ENCODE data around the gene RYR2.

RYR2 gene

GRCh38 chr1:237553078-237553477, 511.1 kb downstream of the RYR2 start:
- TF ChIP-seq, protein P1, sequence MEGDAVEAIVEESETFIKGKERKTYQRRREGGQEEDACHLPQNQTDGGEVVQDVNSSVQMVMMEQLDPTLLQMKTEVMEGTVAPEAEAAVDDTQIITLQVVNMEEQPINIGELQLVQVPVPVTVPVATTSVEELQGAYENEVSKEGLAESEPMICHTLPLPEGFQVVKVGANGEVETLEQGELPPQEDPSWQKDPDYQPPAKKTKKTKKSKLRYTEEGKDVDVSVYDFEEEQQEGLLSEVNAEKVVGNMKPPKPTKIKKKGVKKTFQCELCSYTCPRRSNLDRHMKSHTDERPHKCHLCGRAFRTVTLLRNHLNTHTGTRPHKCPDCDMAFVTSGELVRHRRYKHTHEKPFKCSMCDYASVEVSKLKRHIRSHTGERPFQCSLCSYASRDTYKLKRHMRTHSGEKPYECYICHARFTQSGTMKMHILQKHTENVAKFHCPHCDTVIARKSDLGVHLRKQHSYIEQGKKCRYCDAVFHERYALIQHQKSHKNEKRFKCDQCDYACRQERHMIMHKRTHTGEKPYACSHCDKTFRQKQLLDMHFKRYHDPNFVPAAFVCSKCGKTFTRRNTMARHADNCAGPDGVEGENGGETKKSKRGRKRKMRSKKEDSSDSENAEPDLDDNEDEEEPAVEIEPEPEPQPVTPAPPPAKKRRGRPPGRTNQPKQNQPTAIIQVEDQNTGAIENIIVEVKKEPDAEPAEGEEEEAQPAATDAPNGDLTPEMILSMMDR (IDR thresholded peaks at IDR 0.05; ENCODE audit: low read length, missing control alignments): no peak
- no peak for DNase-seq (ENCODE audit: low read depth)
- H3K4me3 ChIP-seq (replicated peaks; ENCODE audit: low read depth, low read length): no peak overlapping the region

GRCh38 chr1:237556911-237557310, 514.9 kb downstream of the RYR2 start:
- TF ChIP-seq, protein P1 (IDR thresholded peaks at IDR 0.05; ENCODE audit: low read length, missing control alignments): no peak
- no peak overlapping the region for H3K4me3 ChIP-seq (replicated peaks; ENCODE audit: low read depth, low read length)
- DNase-seq (ENCODE audit: low read depth): no peak

DNA sequence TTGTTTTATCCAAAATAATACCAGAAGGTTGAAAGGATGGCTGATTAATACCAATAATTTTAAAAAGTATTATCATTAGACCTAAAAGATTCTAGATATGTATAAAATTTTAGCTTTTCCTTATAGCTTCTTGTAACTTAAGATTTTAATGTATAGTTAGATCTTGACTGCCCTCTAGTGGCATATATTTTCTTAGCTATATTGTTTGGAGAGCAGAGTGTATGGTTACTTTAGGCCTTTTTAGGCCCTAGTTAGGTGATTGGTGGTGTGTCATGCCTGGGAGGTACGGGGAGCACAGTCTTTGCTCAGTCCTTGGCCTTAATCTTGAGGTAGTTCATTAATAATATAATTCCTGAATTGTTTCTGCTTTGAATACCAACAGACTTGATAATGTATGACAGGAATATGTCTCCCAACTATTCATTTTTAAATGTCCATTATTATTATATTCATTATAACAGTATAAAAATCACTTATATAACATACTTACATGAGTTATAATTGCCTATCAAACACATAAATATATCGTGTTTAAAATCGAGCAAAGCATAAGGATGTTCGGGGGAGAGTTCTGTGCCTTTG, 520.3 kb downstream of the RYR2 start:
- H3K4me3 ChIP-seq (replicated peaks; ENCODE audit: low read depth, low read length): no peak overlapping the region
- TF ChIP-seq, protein P1 (IDR thresholded peaks at IDR 0.05; ENCODE audit: low read length, missing control alignments): peak; percentile 62
- peak; percentile 78 for DNase-seq (ENCODE audit: low read depth)

DNA sequence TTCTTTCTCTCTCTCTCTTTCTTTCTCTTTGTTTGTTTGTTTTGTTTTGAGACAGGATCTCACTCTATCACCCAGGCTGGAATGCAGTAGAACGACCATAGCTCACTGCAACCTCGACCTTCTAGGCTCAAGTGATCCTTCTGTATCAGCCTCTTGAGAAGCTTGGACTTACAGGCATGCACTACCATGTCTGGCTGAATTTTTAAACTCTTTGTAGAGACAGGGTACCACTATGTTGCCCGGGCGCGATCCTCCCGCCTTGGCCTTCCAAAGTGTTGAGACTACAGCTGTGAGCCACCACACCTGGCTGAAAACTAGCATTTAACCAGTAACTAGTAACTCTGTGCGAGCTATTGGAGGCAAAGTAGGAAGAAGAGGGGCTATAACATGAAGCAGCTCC, 523.3 kb downstream of the RYR2 start:
- DNase-seq (ENCODE audit: low read depth): no peak
- TF ChIP-seq, protein P1 (IDR thresholded peaks at IDR 0.05; ENCODE audit: low read length, missing control alignments): no peak
- H3K4me3 ChIP-seq (replicated peaks; ENCODE audit: low read depth, low read length): no peak overlapping the region

DNA sequence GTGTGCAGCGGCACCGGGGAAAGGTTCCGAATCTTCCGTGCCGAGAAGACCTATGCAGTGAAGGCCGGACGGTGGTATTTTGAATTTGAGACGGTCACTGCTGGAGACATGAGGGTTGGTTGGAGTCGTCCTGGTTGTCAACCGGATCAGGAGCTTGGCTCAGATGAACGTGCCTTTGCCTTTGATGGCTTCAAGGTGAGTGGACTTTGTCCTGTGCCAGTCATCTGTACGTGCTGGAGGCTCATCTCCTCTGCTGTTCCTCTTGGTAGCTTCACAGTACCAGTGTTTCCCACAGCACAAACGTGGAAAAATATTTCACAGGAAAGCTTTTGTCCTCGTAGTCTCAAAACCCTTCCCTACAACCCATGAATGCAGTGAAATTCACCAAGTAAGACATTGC, 524.6 kb downstream of the RYR2 start:
- TF ChIP-seq, protein P1 (IDR thresholded peaks at IDR 0.05; ENCODE audit: low read length, missing control alignments): no peak
- DNase-seq (ENCODE audit: low read depth): no peak
- no peak overlapping the region for H3K4me3 ChIP-seq (replicated peaks; ENCODE audit: low read depth, low read length)

DNA sequence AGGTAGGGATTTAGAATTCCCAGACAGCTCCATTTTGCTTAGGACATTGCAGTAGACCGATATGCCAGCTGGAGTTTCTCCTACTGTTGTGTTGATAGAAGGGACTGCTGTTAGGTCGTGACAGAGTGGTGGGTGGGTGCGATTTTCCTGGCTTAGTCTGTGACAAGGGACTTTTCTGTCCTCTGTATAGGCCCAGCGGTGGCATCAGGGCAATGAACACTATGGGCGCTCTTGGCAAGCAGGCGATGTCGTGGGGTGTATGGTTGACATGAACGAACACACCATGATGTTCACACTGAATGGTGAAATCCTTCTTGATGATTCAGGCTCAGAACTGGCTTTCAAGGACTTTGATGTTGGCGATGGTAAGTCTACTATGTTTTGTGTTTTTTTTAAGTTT, 527.0 kb downstream of the RYR2 start:
- H3K4me3 ChIP-seq (replicated peaks; ENCODE audit: low read depth, low read length): no peak overlapping the region
- DNase-seq (ENCODE audit: low read depth): no peak
- TF ChIP-seq, protein P1 (IDR thresholded peaks at IDR 0.05; ENCODE audit: low read length, missing control alignments): no peak

- H3K4me3 ChIP-seq (replicated peaks; ENCODE audit: low read depth, low read length): no peak overlapping the region
- TF ChIP-seq, protein P1 (IDR thresholded peaks at IDR 0.05; ENCODE audit: low read length, missing control alignments): no peak
- DNase-seq (ENCODE audit: low read depth): no peak
These were observed 528.5 kb downstream of the RYR2 start for GRCh38 chr1:237570530-237570929.
